GM04504 (cell line): ENCODE data around the gene TRO.

ENCODE experiments used
- DNase-seq: peaks from one replicate; pipeline ENCODE4 v3.0.0-alpha.2; 2012; ENCODE audit warnings: low read depth

Gene TRO

DNA sequence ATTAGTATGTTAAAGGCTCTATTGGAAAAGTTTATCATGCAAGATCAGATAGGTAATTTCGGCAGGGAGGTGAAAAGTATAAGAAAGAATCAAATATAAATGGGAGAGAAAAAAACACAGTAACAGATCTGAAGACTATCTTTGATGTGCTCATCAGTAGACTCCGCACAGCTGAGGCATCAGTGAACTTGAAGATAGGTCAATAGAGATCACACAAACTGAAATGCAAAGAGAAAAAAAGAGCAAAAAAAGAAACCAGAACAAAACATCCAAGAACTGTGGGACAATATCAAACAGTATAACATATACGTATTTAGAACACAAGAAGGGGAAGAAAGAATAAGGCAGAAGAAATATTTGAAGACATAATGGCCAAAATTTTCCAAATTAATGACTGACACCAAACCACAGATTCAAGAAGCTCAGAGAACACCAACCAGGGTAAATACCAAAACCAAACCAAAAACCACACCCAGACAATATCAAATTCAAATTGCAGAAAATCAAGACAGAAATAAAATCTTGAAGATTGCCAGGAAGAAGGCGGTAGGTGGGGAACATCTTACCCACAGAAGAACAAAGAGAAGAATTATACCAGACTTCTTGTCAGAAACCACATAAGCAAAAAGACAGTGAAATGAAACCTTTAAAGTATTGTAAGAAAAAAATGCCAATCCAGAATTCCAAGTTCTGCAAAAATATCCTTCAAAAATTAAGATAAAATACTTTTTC, 44.3 kb downstream of the TRO start:
- no peak for DNase-seq

DNA sequence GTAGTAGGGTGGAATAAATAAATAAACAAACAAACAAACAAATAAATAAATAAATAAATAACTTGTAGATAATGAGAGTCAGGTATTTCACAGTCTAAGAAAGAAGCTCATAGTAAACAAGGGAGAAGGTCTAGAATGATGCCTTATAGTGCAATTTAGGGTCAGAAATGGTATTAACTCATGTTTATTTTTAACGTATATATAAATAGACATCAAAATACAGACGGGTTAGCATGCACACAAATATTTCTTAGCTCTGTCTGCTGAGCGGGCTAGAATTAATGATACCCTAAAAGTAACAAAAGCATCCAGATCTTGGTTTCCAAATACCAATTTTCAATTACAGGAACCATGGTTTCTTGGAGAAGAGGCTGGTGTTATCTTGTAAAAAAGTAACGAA, 56.8 kb downstream of the TRO start:
- no peak for DNase-seq

DNA sequence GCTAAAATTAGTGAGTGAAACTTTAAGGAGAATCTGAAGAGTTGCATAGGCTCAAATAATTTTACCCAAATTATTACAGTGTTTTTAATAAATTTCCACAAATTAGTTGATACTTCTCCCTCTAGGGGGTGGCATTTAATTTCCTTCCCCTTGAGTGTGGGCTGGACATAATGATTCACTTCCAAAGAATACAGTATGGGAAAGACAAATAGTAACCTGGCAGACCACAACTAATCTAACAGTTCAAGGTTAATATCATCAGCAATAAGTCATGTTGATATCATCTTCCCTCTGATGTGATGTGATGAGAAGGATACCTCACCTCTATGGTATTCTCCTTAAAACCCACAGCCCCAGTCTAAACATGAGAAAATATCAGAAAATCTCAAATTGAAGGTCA, 57.8 kb downstream of the TRO start:
- no peak for DNase-seq

DNA sequence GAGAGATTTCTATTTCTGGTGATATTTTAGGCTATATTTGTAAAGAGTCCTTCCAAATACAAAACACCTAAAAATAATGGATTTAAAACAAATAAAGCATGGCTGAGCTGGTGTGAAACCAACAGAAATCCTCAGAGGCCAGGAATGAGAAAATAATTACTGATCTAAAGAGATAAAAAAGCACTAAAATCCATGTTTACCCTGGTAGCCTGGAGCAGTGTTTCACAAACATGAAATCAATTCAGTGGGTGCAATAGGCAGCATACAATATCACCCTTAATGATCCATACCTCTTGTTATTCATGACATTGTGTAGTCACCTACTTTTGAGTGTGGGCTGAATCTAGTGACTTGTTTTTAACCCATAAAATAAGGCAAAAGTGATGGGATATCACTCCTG, 58.8 kb downstream of the TRO start:
- no peak for DNase-seq

DNA sequence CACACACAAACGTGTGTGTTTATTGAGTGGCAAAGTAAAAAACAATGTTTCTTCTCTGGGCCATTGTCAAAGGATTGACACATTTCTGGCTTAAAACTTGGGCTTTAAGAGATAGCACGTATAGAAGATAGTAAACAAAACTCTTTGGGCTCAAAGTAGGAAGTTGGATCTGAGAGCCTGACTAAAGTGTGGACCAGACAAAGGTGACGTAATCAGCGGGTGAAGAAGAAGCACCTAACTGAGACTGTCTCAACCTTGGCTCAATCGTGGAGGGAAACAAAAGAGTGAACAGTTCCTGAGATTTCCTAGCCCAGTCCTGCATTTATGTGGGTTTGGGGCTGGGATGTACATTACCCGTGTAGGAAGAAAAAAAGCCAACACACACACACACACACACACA, 59.7 kb downstream of the TRO start:
- no peak for DNase-seq
